Endometrial microvascular endothelial cells (primary cell): ENCODE measurements around the gene CDH13. TPM values are rescaled to one million over a fixed set of nuclear protein-coding genes. Genes with fewer than 3 reads are reported as not detected.

ENCODE experiments used
- in situ Hi-C: cut with HindIII; loops from 2 replicates; pipeline ENCODE4 v1.10.0; 2017; ENCODE audit warnings: low sequenced_read_pairs, low pct_unique_long_range_greater_than_20kb; ENCODE audit errors: inconsistent ontology term
- total RNA-seq: library from RNA; depleted of rRNA; stranded (reverse); fragments of >200 nt; gene quantifications from one replicate; pipeline ENCODE4 v1.2.3, GENCODE V29; 2015; ENCODE audit errors: inconsistent ontology term

CDH13 gene
- total RNA-seq, 1 donor from 2014 or later, result 75.5 TPM

DNA sequence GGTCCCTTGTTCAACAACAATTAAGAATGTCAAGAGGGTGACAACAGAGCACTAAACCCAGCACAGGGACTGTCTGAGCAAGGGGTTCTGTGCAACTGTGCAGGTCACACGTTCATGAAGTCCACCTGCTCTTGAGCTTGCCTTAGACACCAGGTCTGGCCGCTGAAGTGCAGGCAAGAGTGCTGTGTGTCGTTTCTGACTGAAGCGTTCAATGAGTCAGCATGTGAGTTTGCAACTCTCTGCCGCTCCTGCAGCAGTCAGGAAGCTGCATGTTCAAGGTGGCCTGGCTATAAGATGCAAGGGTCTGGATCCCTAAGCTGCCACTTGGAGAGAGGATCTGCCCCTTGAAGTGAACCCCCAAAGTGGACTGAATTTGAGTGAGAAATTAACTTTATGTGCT is 848.3 kb downstream of the CDH13 start:
- in situ Hi-C loops, result no loop called here

DNA sequence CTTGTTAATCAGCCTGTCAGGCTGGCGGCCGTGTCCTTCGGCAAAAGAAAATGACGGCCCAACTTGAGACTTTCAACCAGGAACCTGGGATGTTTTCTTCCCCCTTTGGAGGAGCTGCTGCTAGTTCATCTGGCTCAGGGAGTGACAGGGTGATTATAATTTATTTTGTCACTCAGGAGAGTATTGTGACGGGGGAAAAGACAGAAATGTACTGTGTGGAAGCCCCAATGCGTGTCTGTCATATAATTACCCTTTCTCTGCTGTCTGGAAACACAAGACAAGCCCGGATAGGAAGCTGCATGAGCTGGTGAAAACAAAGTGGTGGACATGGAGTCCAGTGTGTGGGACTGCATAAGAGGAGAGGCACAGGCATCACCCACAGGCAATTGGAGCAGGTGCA is 854.8 kb downstream of the CDH13 start:
- in situ Hi-C loops, result no loop called here

DNA sequence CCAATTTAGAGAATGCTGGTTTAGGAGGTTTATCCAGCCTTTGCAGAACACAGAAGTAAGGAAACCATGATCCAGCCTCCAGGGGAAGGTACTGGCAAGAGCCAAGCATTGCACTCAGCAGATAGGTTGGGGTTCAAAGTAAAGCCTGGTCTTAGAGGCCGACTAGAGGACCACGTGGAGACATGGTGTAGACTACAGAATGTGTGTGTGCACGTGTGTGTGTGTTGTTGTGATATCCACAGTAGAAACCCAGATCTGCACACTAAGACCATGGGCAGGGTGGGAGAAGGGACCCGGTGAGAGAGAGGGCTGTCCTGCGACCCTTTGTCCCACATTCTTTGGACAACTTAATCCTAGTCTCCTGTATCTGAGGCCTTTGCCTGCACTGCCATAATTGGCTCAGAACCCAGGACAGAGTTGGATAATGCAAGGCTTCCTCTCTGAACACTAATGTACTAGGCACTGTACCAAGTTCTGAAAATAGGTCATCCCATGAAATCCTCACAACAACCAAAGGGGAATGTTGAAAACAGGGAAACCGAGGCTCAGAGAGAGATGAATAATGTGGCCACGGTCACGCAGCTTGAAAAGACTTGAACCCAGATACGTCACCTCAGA is 855.9 kb downstream of the CDH13 start:
- in situ Hi-C loops, result no loop called here

DNA sequence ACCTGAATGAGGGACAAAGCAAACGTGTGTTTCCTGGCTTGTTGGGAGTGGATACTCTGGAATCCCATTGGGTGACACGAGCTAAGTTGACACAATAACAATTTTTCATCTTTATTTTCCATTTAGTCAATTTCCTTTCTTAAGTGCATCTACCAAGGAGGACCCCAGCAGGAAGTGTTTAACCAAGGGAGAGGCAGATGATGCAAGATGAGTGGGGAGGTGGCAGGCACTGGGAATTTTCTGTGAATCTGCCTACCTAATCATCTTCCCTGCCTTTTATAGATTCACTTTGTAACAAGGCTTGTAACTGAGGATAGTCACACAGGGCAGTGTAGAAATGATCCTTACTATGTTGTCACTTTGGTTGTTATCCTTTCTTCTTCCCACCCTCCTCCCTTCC is 863.3 kb downstream of the CDH13 start:
- in situ Hi-C loops, result no loop called here

DNA sequence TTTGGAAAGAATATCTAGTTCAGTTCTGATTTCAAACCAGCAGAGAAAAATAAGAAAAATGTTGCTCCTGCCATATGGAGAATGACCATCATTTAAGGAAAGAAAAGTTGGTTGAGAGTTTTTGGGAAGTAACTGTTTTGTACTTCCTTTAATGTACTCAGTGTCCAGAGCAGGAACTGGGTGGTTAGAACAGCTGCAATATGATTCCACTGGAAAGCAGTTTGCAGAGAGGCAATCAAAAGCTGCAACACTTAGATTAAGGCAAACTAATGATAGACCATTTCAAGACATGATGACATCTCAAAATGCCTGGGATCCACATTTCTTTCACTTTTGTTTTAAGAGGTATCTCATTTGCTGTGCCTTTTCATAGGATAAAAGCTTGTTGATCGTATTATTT is 867.7 kb downstream of the CDH13 start:
- in situ Hi-C loops, result no loop called here

DNA sequence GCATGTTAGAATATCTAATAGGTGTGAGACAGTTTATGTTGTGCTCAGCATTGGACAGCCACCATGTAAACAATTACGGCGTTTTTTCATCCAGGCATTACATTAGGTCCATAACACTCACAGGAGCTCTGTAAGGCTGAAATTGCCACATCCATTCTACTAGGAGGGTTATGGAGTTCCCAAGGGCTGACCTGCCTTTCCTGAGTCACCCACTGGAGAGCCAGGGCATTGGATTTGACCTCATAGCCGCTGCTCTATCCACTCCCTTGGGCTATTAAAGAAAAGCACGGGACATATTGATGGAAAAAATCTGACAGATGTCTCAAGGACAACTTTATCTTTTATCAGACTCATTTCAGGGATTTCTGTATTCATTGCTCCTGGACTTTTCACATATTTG is 874.7 kb downstream of the CDH13 start:
- in situ Hi-C loops, result no loop called here

DNA sequence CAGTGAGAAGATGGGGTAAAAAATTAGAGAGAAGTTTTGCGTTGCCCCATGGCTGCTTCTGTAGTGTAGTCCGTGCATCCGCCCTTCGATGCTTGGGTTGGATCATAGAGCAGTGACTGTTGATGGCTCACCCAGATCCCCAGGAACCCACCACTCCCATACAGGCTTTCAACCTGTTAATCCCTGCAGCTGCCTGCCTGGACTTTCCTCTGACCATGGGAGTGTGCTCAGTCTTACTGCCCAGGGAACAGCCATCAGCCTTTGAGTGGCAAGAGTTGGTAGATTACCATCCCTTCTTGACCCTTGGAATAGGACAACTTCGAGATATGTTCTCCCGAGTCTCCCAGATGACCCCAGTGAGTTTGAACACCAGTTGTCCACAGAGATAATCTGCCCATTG is 881.5 kb downstream of the CDH13 start:
- in situ Hi-C loops, result no loop called here

DNA sequence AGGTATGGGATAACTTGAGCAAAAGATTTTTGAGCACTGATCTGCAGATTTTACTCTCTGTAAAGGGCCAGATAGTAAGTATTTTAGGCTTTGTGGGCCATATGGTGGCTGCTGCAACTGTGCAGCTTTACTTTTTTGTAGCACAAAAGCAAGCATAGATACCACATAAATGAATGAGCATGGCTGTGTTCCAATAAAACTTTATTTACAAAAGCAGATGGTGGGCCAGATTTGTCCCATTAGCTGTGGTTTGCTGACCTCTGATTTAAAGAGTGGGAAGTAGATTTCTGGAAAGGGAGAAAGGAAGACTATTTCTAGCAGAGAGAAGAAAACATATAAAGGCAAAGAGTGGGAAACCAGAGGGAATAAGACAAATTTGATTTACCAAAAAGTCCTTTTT is 882.5 kb downstream of the CDH13 start:
- in situ Hi-C loops, result no loop called here

DNA sequence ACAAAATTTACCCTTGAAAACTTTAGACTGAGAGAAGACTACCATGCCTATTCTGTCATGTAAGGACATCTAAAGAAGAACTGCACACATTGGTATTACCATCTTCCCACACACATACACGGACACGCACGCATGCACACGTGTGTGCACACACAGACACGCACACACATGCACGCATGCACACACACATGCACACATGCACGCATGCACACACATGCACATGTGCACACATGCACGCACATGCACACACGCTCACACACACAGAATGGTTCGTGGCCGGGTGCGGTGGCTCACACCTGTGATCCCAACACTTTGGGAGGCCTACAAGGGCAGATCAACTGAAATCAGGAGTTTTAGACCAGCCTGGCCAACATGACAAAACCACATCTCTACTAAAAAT is 884.1 kb downstream of the CDH13 start:
- in situ Hi-C loops, result no loop called here

DNA sequence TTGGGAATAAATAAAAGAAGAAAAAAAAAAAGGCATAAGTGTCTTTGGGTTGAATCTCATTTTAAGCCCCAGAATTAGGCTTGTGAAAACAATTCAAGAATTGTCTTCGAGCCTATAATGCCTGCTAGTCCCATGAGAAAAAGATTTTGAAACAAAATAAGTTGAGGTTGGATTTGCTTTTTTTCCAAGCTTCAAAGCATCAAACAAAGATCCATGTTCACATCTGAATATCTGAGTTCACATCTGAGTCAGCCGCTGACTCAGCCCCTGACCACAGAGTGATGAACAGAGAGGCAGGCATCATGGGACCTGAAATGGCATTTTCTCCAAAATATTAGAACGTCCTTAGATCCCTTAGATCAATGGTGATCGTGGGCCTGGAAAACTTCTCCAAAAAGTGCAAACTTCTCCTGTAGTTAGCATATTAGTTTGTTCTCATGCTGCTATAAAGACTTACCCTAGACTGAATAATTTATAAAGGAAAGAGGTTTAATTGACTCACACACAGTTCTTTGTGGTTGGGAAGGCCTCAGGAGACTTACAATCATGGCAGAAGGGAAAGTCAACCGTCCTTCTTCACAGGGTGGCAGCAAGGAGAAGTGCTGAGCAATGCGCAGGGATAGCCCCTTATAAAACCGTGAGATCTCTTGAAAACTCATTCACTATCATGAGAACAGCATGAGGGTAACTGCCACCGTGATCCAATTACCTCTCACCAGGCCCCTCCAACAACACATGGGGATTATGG is 886.4 kb downstream of the CDH13 start:
- in situ Hi-C loops, result no loop called here

DNA sequence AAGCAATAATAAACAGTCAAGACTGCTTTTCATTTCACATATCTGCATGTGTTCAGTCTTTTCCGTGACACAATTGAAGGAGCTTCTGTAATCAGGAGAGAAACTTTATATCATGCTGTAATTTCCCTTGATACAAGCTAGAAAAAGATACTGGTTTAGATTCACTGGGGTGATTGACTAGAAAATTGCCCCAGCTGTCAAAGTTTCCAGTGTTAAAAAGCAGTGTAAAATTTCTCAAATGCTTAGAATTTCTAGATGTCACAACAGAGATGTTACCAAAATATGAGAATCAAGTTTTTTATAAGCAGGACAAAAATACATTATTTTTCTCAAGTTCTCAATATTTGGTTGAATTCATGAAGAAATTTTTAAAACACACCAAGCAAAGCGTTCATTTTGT is 888.6 kb downstream of the CDH13 start:
- in situ Hi-C loops, result no loop called here

DNA sequence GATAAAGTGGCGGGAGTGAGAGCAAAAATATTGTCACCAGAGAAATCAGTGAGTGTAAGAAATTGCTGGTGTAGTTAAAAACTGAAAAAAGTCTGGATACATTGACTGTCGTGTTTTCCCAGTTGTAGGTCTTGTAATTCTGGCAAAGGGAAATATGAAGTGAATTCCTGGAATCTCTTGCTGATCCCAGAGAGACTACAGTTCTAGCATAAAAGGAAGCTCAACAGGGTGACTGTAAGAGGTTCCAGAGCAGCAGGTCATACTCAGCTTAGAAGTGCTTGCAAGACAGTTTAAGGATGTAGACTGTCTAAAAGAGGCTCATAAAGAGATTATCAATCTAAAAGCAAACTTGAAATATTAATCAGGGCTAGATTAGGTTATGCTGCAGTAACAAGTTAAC is 890.2 kb downstream of the CDH13 start:
- in situ Hi-C loops, result no loop called here

DNA sequence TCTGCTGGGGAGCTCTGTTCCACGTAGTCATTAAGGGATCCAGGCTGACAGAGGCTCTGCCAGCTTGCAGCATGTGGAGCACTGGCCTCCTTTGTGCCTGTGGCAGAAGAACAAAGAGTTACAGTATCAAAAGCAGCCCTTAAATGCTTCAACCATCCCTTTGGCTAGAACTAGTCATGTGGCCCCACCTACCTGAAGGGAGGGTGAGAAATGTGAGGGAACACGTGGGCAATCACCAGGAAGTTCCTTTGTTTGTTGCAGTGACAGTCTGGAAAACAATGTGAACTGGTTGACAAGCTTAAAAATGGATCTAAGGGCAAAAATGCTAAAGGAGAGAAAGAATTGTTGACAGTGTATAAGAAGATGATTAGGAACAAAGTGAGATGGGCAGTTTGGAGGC is 890.6 kb downstream of the CDH13 start:
- in situ Hi-C loops, result no loop called here

DNA sequence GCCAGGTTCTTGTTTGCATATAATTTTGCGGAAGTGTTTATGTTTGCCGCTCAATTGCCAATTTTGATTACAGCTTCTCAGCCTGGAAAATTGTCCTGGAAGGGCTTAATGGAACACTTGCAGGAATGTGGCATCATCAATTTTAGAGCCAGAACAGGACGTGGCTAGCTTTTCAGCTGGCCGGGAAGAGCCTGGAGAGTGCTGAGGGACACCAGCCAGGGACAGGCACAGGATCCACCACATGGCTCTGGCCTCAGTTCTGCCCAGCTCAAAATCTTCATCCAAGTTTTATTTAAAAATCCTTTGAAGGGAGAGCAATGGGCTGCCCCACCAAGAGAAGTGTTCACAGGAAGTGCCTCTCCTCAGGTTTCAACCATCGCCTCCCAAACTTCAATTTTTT is 893.8 kb downstream of the CDH13 start:
- in situ Hi-C loops, result no loop called here

DNA sequence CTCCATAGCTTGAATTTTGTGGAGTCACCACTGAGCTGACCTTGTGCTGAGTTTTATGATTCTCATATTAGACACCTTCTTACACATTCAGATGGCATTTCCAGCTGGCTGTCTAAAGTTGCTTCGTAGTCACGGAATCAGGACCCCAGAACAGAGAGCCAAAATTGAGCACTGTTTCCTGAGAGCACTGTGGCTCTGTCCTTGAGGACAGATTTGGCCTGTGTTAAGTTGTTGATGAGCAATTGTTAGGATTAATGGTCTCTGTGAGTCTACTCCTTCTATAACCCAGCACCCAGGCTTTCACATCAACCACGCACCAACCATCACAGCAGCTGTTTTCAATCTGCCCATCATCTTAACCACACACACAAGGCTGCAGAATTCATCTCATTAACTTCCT is 903.5 kb downstream of the CDH13 start:
- in situ Hi-C loops, result no loop called here

DNA sequence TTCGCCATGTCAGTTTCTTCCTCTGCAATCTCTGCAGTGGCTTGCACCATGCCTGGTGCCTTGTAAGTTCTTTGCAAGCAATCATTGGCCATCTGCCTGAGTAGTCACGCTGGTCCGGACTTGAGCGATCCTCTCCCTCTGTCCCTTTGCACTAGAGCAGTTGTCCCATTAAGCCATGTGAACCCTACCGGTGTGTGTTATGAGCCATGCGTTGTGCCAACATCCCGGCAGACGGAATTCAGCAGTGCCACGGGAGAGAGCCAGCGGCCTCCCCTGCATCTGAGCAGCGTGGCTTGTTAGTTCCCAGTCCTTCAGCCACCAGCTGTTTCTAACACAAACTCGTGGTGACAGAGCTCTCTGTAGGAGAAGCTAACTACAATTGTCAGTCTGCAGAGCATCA is 905.9 kb downstream of the CDH13 start:
- in situ Hi-C loops, result no loop called here

DNA sequence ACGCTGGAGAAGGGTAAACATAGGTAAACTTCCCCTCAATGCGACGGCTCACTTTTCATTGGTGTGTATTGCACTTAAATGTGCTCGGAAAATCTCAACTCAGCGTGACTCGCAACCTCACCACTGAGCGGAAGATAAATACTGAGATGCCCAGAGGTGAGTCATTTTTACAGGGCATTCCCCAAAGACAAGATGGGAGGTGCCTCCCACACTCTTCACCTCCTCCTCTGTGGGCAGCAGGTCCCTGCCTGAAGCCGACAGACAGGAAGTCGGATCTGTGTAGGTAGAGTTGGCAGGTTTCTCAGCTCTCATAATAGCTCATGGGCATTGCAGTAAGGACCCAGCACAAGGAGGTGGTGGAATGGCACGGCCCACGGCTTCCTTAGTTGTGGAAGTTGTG is 906.4 kb downstream of the CDH13 start:
- in situ Hi-C loops, result no loop called here

DNA sequence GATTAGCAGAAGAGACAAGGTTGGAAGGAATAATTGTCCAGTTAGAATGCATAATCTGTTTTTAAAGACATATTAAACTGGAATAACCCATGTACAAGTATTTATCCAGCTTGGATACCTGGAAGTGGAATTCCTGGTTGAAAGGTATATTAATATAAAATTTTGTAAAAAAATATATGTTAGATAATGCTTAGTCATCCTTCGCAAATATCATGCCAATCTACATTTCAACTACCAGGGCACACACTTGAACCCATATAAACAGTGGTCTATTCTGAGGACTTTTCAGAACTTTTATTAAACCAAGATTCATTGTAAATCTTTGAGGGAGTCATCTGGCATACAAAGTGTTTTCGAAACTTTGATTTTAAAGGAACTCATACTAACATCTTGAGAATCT is 911.9 kb downstream of the CDH13 start:
- in situ Hi-C loops, result no loop called here

DNA sequence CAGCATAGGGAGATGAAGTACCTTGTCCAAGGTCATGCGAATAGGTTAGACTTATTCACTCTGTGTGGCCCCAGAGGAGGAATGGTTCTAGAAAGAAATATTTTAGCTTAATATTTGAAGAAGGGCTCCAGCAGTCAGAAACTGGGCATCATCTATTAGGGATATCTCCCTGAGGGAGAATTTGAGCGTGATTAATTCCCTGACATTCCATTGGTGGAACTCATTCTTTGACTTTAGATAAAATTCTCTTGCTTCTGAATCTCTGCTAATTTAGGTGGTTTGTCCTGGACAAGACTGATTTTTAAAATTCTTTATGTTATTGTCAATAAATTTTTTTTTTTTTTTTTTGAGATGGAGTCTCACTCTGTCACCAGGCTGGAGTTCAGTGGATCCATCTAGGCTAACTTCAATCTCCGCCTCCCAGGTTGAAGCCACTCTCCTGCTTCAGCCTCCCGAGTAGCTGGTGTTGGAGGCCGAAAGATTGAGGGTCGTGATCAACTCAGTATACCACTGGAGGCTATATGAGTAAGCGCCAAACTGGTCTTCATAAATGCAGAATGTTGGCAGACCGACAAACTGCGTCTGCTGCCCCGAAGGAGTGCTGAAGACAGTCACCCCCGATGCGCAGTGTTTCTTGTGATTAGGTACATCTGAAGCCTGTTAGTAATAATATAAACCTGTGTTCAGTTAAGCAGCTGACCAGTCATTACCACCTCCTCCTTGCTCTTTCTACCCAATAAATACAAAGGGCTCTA is 913.1 kb downstream of the CDH13 start:
- in situ Hi-C loops, result no loop called here

DNA sequence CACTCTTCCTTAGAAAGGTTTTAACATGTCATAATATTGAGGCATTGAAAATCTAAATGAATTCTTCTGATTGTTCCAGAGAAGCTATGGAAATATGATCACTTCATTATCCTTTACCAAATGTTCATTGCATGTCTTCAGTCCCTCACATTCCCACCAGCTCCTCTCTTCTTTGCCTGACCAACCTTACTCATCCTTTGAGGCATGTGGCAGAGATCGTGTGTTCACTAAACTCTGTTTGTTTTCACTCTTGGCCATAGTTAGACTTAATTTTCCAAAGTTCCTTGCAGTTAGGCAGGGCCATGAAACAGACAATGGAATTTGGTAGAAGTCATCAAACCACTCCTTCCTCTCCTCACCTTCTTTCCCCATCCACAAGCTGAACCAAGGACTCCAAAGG is 914.5 kb downstream of the CDH13 start:
- in situ Hi-C loops, result no loop called here
